Measurements from ENCODE around the gene TEX54. TPM values are rescaled to one million over a fixed set of nuclear protein-coding genes. Genes with fewer than 3 reads are reported as not detected.

Gene TEX54
- total and polyA plus RNA-seq, 2 of the 13 experiments (the other 11 are each of a cell fraction or from before 2014, with no cell fraction given): not detected

GRCh38 chr11:62787005-62787759, 45.5 kb downstream of the TEX54 start, which contains the start of gene TMEM179B (continued):
- 0 out of 2 replicates have a peak, but pooled peaks have one; percentile 47 for TF ChIP-seq GMEB2 (CRISPR knock-in tag; IDR thresholded peaks at IDR 0.05; ENCODE audit: low read depth)
- TF ChIP-seq SRSF9 (IDR thresholded peaks at IDR 0.05; ENCODE audit: borderline replicate concordance, insufficient read depth, low read depth, low read length, poor library complexity, severe bottlenecking): no peak
- peak; percentile 27; the same call in 1 of the 2 replicates for TF ChIP-seq ZNF576 (CRISPR knock-in tag; IDR thresholded peaks at IDR 0.05)
- peak; percentile 91; the same call in 1 of the 2 replicates for TF ChIP-seq ZNF839 (CRISPR knock-in tag; IDR thresholded peaks at IDR 0.05; ENCODE audit: borderline replicate concordance)
- TF ChIP-seq KLF13 (CRISPR knock-in tag; IDR thresholded peaks at IDR 0.05): peak; percentile 31; the same call in 1 of the 2 replicates
- no peak for TF ChIP-seq RFX3 (CRISPR knock-in tag; IDR thresholded peaks at IDR 0.05)
- TF ChIP-seq MBNL3 (CRISPR knock-in tag; conservative IDR thresholded peaks at IDR 0.05): no peak
- TF ChIP-seq IKZF5 (CRISPR knock-in tag; IDR thresholded peaks at IDR 0.05): peak; percentile 81
- no peak for TF ChIP-seq GLI4 (CRISPR knock-in tag; IDR thresholded peaks at IDR 0.05; ENCODE audit: borderline replicate concordance)
- TF ChIP-seq MNT (IDR thresholded peaks at IDR 0.05): peak; percentile 47
- peak; percentile 67 for TF ChIP-seq KLF6 (CRISPR knock-in tag; IDR thresholded peaks at IDR 0.05)
- TF ChIP-seq ZSCAN29 (CRISPR knock-in tag; conservative IDR thresholded peaks at IDR 0.05): peak; percentile 72
- no peak for TF ChIP-seq AKNA (CRISPR knock-in tag; IDR thresholded peaks at IDR 0.05; ENCODE audit: borderline replicate concordance)
- TF ChIP-seq ZC3H4 (CRISPR knock-in tag; IDR thresholded peaks at IDR 0.05; ENCODE audit: borderline replicate concordance): no peak
- TF ChIP-seq ZNF329 (CRISPR knock-in tag; IDR thresholded peaks at IDR 0.05; ENCODE audit: low read depth): no peak
- peak; percentile 84; the same call in 1 of the 2 replicates for TF ChIP-seq ZNF343 (CRISPR knock-in tag; IDR thresholded peaks at IDR 0.05)
- peak; percentile 61; the same call in 1 of the 2 replicates for TF ChIP-seq ARNTL (CRISPR knock-in tag; IDR thresholded peaks at IDR 0.05)
- no peak for TF ChIP-seq IKZF1 (IDR thresholded peaks at IDR 0.05)
